ENCODE data around the gene SMIM9.
"Not testable (repeated sequence)": the region's sequence is repeated elsewhere in the genome, so short reads cannot be mapped to it uniquely, and the experiment has no call there.

GRCh38 chrX:154868522-154868921 is 34.1 kb upstream of the SMIM9 start:
- TF ChIP-seq POLR2A, POLR2AphosphoS5, CTCF, EP300 (IDR thresholded peaks at IDR 0.05): not testable (repeated sequence)

All from stomach (tissue), 4 donors.